HepG2 (cell line): ENCODE measurements around the gene GPR22.

Source experiments
- EZH2 ChIP-seq: conservative IDR thresholded peaks from 2 replicates; pipeline ENCODE4 v1.6.1; 2012; ENCODE audit warnings: mild to moderate bottlenecking, low read depth, low read length, moderate library complexity
- KDM5A ChIP-seq: fragments of 200-600 bp; sonication (generic); IDR thresholded peaks from 2 replicates; pipeline ENCODE4 v1.7.0; 2018; ENCODE audit warnings: antibody characterized with exemption, mild to moderate bottlenecking, low read length, borderline replicate concordance
- MXI1 ChIP-seq: IDR thresholded peaks from 3 replicates; pipeline ENCODE4 v1.6.1; 2012; ENCODE audit warnings: low read depth, low read length, inconsistent platforms, borderline replicate concordance
- POLR2AphosphoS5 ChIP-seq: IDR thresholded peaks from 2 replicates; pipeline ENCODE4 v1.6.1; 2012; ENCODE audit warnings: low read depth, low read length
- RXRA ChIP-seq: sonication (generic); formaldehyde crosslinking; IDR thresholded peaks from 2 replicates; pipeline ENCODE4 v1.5.1; 2020; ENCODE audit warnings: missing genetic modification reagents
- ZNF326 ChIP-seq: sonication (generic); formaldehyde crosslinking; IDR thresholded peaks from 2 replicates; pipeline ENCODE4 v1.4.0; 2020; ENCODE audit warnings: missing genetic modification reagents, borderline replicate concordance
- TF ChIP-seq, protein P1 (sequence below): sonication (generic); formaldehyde crosslinking; IDR thresholded peaks from 2 replicates; pipeline ENCODE4 v1.4.0; 2020; ENCODE audit warnings: missing genetic modification reagents, mild to moderate bottlenecking, borderline replicate concordance
- TF ChIP-seq, protein P2 (sequence below): sonication (generic); formaldehyde crosslinking; IDR thresholded peaks from 2 replicates; pipeline ENCODE4 v1.8.0; 2022; ENCODE audit warnings: missing genetic modification reagents, mild to moderate bottlenecking, inconsistent platforms, borderline replicate concordance
- TF ChIP-seq, protein P3 (sequence below): IDR thresholded peaks from 2 replicates; pipeline ENCODE4 v1.4.0; 2020; ENCODE audit warnings: mild to moderate bottlenecking, missing genetic modification reagents
- TF ChIP-seq, protein P4 (sequence below): sonication (generic); formaldehyde crosslinking; IDR thresholded peaks from 2 replicates; pipeline ENCODE4 v1.5.0; 2020; ENCODE audit warnings: mild to moderate bottlenecking, missing genetic modification reagents, moderate library complexity

DNA sequence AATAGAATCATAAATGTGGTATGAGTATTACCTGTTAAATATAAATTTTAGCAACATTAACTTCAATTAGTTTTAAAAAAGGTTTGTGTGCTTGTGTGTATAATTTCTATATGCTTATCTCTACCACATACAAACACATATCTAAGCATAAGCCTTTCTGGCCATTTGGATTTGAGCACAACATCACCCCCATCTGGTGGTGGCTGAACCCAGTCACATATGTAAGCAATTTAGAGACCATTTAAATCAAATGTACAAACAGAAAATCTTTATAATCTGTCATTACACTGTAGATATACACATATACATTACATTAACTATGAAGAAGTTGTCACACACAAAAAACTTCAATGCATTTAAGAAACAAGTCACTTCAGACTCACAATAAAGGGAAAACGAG, 31.7 kb downstream of the GPR22 start:
- TF ChIP-seq, protein P1, sequence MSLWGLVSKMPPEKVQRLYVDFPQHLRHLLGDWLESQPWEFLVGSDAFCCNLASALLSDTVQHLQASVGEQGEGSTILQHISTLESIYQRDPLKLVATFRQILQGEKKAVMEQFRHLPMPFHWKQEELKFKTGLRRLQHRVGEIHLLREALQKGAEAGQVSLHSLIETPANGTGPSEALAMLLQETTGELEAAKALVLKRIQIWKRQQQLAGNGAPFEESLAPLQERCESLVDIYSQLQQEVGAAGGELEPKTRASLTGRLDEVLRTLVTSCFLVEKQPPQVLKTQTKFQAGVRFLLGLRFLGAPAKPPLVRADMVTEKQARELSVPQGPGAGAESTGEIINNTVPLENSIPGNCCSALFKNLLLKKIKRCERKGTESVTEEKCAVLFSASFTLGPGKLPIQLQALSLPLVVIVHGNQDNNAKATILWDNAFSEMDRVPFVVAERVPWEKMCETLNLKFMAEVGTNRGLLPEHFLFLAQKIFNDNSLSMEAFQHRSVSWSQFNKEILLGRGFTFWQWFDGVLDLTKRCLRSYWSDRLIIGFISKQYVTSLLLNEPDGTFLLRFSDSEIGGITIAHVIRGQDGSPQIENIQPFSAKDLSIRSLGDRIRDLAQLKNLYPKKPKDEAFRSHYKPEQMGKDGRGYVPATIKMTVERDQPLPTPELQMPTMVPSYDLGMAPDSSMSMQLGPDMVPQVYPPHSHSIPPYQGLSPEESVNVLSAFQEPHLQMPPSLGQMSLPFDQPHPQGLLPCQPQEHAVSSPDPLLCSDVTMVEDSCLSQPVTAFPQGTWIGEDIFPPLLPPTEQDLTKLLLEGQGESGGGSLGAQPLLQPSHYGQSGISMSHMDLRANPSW (CRISPR knock-in tag) = no peak
- TF ChIP-seq MXI1 = no peak
- no peak for TF ChIP-seq RXRA (CRISPR knock-in tag)
- no peak for TF ChIP-seq ZNF326 (CRISPR knock-in tag)
- TF ChIP-seq, protein P2, sequence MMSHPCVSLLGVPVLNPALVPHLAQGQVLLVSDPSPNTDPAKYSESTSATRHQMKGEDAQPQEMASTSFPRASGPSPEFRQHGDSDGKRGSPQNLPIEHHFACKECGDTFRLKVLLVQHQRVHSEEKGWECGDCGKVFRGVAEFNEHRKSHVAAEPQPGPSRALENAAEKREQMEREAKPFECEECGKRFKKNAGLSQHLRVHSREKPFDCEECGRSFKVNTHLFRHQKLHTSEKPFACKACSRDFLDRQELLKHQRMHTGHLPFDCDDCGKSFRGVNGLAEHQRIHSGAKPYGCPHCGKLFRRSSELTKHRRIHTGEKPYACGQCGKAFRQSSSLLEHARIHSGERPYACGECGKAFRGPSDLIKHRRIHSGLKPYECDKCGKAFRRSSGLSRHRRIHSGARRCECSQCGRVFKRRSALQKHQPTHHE = no peak
- no peak for TF ChIP-seq EZH2
- TF ChIP-seq KDM5A = no peak
- TF ChIP-seq POLR2AphosphoS5 = no peak
- TF ChIP-seq, protein P3, sequence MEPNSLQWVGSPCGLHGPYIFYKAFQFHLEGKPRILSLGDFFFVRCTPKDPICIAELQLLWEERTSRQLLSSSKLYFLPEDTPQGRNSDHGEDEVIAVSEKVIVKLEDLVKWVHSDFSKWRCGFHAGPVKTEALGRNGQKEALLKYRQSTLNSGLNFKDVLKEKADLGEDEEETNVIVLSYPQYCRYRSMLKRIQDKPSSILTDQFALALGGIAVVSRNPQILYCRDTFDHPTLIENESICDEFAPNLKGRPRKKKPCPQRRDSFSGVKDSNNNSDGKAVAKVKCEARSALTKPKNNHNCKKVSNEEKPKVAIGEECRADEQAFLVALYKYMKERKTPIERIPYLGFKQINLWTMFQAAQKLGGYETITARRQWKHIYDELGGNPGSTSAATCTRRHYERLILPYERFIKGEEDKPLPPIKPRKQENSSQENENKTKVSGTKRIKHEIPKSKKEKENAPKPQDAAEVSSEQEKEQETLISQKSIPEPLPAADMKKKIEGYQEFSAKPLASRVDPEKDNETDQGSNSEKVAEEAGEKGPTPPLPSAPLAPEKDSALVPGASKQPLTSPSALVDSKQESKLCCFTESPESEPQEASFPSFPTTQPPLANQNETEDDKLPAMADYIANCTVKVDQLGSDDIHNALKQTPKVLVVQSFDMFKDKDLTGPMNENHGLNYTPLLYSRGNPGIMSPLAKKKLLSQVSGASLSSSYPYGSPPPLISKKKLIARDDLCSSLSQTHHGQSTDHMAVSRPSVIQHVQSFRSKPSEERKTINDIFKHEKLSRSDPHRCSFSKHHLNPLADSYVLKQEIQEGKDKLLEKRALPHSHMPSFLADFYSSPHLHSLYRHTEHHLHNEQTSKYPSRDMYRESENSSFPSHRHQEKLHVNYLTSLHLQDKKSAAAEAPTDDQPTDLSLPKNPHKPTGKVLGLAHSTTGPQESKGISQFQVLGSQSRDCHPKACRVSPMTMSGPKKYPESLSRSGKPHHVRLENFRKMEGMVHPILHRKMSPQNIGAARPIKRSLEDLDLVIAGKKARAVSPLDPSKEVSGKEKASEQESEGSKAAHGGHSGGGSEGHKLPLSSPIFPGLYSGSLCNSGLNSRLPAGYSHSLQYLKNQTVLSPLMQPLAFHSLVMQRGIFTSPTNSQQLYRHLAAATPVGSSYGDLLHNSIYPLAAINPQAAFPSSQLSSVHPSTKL (CRISPR knock-in tag) = no peak
- TF ChIP-seq, protein P4, sequence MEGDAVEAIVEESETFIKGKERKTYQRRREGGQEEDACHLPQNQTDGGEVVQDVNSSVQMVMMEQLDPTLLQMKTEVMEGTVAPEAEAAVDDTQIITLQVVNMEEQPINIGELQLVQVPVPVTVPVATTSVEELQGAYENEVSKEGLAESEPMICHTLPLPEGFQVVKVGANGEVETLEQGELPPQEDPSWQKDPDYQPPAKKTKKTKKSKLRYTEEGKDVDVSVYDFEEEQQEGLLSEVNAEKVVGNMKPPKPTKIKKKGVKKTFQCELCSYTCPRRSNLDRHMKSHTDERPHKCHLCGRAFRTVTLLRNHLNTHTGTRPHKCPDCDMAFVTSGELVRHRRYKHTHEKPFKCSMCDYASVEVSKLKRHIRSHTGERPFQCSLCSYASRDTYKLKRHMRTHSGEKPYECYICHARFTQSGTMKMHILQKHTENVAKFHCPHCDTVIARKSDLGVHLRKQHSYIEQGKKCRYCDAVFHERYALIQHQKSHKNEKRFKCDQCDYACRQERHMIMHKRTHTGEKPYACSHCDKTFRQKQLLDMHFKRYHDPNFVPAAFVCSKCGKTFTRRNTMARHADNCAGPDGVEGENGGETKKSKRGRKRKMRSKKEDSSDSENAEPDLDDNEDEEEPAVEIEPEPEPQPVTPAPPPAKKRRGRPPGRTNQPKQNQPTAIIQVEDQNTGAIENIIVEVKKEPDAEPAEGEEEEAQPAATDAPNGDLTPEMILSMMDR (CRISPR knock-in tag) = peak; percentile 32
